Colonic mucosa (tissue), 4 donors: Measurements from ENCODE around the gene RFX8. TPM values are rescaled to one million over a fixed set of nuclear protein-coding genes. Genes with fewer than 3 reads are reported as not detected.

Source experiments
- DNase-seq: peaks from one replicate; pipeline ENCODE4 v3.0.0-alpha.2; 2020
- H3K27ac ChIP-seq: fragments of 200-600 bp; one replicate; pipeline ENCODE4 v1.8.0; 2021
- H3K27me3 ChIP-seq: fragments of 200-600 bp; one replicate; pipeline ENCODE4 v1.8.0; 2021
- H3K36me3 ChIP-seq: fragments of 200-600 bp; one replicate; pipeline ENCODE4 v1.8.0; 2021
- H3K4me1 ChIP-seq: fragments of 200-600 bp; one replicate; pipeline ENCODE4 v1.8.0; 2021; ENCODE audit warnings: mild to moderate bottlenecking
- H3K4me3 ChIP-seq: fragments of 200-600 bp; one replicate; pipeline ENCODE4 v1.8.0; 2021
- H3K9ac ChIP-seq, 2 donors: one replicate each; pipeline ENCODE4 v1.7.0; 2013; ENCODE audit warnings: control low read depth in 2 of 2, low read depth in 2 of 2, low read length in 2 of 2
- H3K9me3 ChIP-seq: fragments of 200-600 bp; one replicate; pipeline ENCODE4 v1.8.0; 2021
- intact Hi-C: fragments of 100-400 bp; cut with DNase I; formaldehyde crosslinking; loops from one replicate; pipeline ENCODE4 v1.14.1; 2022
- total RNA-seq, 2 donors: library from RNA; stranded (reverse); fragmentation: NEBNext Ultra II Directional in 1 of 2; extraction: Animal tissue kit (Norgen Biotek cat#: 25700) in 1 of 2; gene quantifications; one replicate each; pipeline ENCODE4 v1.2.1, GENCODE V29; 2021
- TF ChIP-seq, protein P1 (sequence below): fragments of 200-600 bp; IDR thresholded peaks from one replicate; pipeline ENCODE4 v1.8.0; 2022; ENCODE audit warnings: antibody characterized with exemption, mild to moderate bottlenecking
- donor health status: healthy.
- donor health status: DM: no; HTN: no; CAD: no.
- donor health status: DM: no; HTN: no; CAD: no.

The RFX8 gene
- total RNA-seq, 2 donors from 2014 or later = not detected

DNA sequence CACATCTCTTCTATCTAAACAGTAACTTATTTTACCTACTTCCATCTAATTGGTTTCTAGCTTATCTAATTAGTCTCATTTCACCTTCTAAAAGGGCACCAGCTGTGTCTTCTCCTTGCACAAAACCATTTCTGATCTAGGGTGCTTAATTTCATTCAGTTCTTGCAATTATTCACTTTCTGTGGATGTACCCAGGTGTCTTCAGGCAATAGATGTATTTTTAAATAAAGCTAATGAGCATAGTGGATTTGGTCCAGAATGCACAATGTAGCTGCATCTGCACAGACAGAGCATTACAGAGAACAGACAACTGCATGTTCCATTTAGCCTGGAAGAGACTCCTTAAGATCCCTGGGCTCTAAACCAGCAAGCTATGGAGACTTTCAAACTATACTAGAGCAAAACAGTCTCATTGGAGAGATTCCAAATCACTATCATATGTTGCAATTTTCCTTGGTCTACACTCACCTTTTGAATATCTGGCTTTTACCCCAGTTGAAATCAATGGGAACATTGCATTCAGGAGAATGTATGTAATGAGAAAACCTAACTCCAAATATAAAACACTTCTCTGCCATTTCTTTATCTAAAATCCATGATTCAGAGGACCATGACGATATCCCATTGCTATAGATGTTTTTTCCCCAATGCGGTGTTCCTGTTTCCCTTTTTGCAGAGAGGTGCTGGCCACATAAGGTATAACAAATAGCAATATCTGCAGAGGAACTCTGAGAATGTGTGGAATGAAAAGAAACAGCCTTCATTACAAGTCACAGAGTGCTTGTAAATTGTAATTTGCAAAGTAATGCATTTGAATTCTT is 3.5 kb upstream of the RFX8 start:
- H3K4me1 ChIP-seq = no peaks in the 10 kb centered on the region
- no peaks in the 10 kb centered on the region for H3K36me3 ChIP-seq
- peaks cover 5% of the 10 kb centered on the region for H3K27me3 ChIP-seq
- no peak overlapping the region for H3K27ac ChIP-seq
- H3K4me3 ChIP-seq = no peak overlapping the region
- H3K9ac ChIP-seq = no peak overlapping the region
- no peaks in the 10 kb centered on the region for H3K9me3 ChIP-seq
- intact Hi-C loops = no loop called here
- TF ChIP-seq, protein P1, sequence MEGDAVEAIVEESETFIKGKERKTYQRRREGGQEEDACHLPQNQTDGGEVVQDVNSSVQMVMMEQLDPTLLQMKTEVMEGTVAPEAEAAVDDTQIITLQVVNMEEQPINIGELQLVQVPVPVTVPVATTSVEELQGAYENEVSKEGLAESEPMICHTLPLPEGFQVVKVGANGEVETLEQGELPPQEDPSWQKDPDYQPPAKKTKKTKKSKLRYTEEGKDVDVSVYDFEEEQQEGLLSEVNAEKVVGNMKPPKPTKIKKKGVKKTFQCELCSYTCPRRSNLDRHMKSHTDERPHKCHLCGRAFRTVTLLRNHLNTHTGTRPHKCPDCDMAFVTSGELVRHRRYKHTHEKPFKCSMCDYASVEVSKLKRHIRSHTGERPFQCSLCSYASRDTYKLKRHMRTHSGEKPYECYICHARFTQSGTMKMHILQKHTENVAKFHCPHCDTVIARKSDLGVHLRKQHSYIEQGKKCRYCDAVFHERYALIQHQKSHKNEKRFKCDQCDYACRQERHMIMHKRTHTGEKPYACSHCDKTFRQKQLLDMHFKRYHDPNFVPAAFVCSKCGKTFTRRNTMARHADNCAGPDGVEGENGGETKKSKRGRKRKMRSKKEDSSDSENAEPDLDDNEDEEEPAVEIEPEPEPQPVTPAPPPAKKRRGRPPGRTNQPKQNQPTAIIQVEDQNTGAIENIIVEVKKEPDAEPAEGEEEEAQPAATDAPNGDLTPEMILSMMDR = no peak
- DNase-seq = no peak

DNA sequence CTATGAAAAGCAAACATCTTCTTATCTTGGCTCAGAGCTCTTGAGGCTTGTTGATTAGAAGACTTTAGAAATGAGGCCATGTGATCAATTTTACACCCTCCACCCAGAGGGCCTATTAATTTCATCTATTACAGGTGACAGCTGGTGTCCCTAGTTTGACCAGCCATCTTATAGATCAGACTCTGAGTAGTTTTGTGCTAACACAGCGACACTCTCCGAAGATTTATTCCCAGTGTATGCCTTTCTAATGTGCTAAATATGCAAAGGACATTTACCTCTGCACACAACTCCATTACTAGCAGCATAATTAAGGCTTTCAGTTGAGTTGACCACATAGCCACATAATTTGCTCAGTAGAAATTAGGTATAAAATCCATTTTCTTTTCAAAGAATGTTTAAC is 2.6 kb upstream of the RFX8 start:
- Histone ChIP-seq H3K36me3 (no peaks in the 10 kb centered on the region), H3K27ac (no peak overlapping the region), H3K4me1 (no peaks in the 10 kb centered on the region), H3K27me3 (peaks cover 5% of the 10 kb centered on the region), H3K9me3 (no peaks in the 10 kb centered on the region), H3K4me3 (no peak overlapping the region), H3K9ac (no peak overlapping the region)
- intact Hi-C loops = no loop called here
- TF ChIP-seq, protein P1 = no peak
- DNase-seq = no peak

DNA sequence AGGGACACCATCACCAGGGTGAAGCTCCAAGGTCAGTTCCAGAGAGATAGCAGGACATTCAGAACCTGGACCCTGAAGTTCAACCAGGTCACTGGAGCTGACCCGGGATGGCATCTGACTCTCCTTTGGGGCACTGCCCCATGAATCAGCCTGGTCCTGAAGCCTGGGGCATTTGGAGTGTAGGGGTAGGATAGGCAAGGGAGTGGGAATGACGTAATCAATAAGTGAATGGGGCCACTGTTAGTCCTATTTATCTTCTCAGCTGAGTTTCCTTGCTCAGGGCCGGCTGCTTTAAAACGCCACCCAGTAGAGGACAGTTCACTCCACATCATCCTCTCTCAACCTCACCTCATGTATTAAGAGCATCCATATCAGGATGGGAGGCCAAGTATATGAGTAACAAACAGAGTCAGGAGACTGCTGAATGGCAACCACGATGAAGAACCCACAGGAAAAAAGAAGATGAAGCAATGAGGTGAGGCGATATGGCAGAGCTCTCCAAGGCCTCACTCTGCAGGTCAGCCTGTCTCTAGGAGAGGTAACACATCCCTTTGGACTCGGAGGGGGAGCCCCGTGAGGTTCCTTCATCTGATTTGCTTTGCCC is 1.8 kb upstream of the RFX8 start:
- peaks cover 5% of the 10 kb centered on the region for H3K27me3 ChIP-seq
- H3K9me3 ChIP-seq = no peaks in the 10 kb centered on the region
- TF ChIP-seq, protein P1 = no peak
- intact Hi-C loops = no loop called here
- H3K4me1 ChIP-seq = no peaks in the 10 kb centered on the region
- no peak overlapping the region for H3K27ac ChIP-seq
- DNase-seq = no peak
- no peaks in the 10 kb centered on the region for H3K36me3 ChIP-seq
- no peak overlapping the region for H3K4me3 ChIP-seq
- no peak overlapping the region for H3K9ac ChIP-seq

DNA sequence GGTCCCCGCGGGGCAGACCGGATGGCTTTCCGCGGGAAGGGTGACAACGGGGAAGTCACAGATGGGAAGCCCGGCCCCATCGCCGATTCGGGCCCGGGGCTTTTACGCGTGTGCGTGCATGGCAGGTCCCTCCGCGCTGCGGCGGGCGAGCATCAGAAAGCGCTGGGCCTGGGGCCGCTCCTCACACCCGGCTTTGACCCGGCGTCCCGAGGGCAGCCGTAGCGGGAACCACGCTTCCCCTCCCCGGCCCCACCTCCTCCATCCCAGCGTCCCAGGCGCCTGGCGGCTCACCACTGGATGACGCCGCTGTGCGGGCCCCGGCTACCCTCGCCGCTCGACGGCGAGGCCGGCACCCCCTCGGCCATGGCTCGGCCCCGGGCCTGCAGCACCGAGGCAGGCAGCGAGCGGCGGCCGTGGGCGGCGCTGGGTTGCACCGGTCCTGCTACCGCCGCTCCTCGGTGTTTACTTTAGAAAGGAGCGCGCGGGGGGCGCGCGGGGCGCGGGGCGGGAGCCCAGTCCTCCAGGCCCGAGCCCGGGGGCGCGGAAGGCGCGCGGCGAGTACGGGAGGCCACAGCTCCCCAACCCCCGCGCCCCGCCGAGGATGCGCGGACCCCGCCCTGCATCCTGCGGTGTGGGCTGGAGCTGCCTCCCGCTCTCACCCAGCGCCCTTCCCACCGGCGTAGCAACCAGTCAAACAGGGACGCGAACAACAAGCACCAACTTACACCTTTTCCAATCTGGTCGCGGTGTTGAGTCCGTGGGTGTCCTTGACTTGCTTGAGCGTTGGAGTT is 806 bp downstream of the RFX8 start:
- Histone ChIP-seq H3K27me3 (peaks cover 5% of the 10 kb centered on the region), H3K36me3 (no peaks in the 10 kb centered on the region), H3K9me3 (no peaks in the 10 kb centered on the region), H3K4me3 (peak overlapping the region; percentile 53), H3K9ac (peak overlapping the region in 1 of 2 donors; percentile 50), H3K4me1 (no peaks in the 10 kb centered on the region), H3K27ac (no peak overlapping the region)
- TF ChIP-seq, protein P1 = no peak
- peak; percentile 27 for DNase-seq
- intact Hi-C loops = no loop called here

DNA sequence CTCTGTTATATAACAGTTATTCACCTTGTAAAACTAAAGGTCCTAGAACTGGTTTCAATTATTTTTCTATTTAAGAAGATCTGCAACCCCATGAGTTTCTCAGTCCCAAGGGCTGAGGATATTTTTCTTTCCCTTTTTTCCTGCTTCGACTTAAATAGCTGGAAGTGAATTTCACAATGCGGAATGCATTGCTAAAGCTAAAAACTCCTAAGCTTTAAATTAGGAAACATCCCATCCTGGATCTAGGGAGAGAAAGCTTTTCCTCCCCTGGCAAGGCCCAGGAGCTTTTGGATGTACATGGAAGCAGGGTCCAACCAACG is 1.4 kb downstream of the RFX8 start:
- Histone ChIP-seq H3K9ac (peak overlapping the region in 1 of 2 donors; percentile 50), H3K36me3 (no peaks in the 10 kb centered on the region), H3K27ac (no peak overlapping the region), H3K9me3 (no peaks in the 10 kb centered on the region), H3K4me3 (peak overlapping the region; percentile 53), H3K4me1 (no peaks in the 10 kb centered on the region), H3K27me3 (peaks cover 5% of the 10 kb centered on the region)
- intact Hi-C loops = no loop called here
- TF ChIP-seq, protein P1 = no peak
- no peak for DNase-seq
